Endothelial cell of umbilical vein (primary cell): ENCODE measurements around the gene ALOX5AP. TPM values are rescaled to one million over a fixed set of nuclear protein-coding genes. Genes with fewer than 3 reads are reported as not detected.

Experiments
- BruUV-seq: library from RNA; stranded (reverse); fragments of 400-500 nt; replicated peaks from 2 replicates; lab custom pipeline; 2021; lab: Mats Ljungman, UMichigan
- CTCF ChIA-PET: fragments of 300-600, 350-600 bp; sonication (Branson Sonifier 250); formaldehyde crosslinking; loops from one replicate; lab custom pipeline; 2021; ENCODE audit warnings: antibody characterized with exemption, inconsistent platforms; lab: Charles Lee
- POLR2A ChIA-PET: fragments of 300-600, 350-600 bp; sonication (Branson Sonifier 250); formaldehyde crosslinking; loops from one replicate; lab custom pipeline; 2021; ENCODE audit warnings: antibody characterized with exemption, inconsistent platforms; lab: Charles Lee
- DNase-seq: peaks from one replicate; pipeline ENCODE4 v3.0.0-alpha.2; 2011; ENCODE audit warnings: low read depth, low spot score
- FAIRE-seq: peaks from 2 replicates; lab custom pipeline; 2011; peaks lifted over from hg19 to GRCh38; lab: Jason Lieb, UNC
- H2AFZ ChIP-seq: 2 replicates; pipeline ENCODE4 v1.6.0; 2012; ENCODE audit warnings: low read depth, low read length, control low read depth, inconsistent platforms
- H3K27ac ChIP-seq: 2 replicates; pipeline ENCODE4 v1.5.1; 2011; ENCODE audit warnings: low read depth, mild to moderate bottlenecking, control low read depth, low read length, moderate library complexity; ENCODE audit not compliant: insufficient read depth
- H3K27me3 ChIP-seq, 2 experiments: 2 replicates each; pipeline versions ENCODE4 v1.6.0 to v1.6.1; 2011; ENCODE audit warnings: low read length in 2 of 2, mixed read lengths in 1 of 2; ENCODE audit not compliant: control insufficient read depth in 2 of 2, insufficient read depth in 2 of 2
- H3K36me3 ChIP-seq, 2 experiments: 2 replicates in 1 of 2; 3 replicates in 1 of 2; pipeline ENCODE4 v1.5.1; 2011; ENCODE audit warnings: low read length in 2 of 2, mild to moderate bottlenecking in 1 of 2, moderate library complexity in 1 of 2; ENCODE audit not compliant: control insufficient read depth in 2 of 2, insufficient read depth in 2 of 2; ENCODE audit errors: extremely low read depth in 1 of 2
- H3K4me1 ChIP-seq: 3 replicates; pipeline ENCODE4 v1.5.1; 2011; ENCODE audit warnings: mild to moderate bottlenecking, low read length; ENCODE audit not compliant: control insufficient read depth, insufficient read depth; ENCODE audit errors: extremely low read depth
- H3K4me2 ChIP-seq: 2 replicates; pipeline ENCODE4 v1.6.1; 2011; ENCODE audit warnings: low read length, control low read depth, mixed read lengths; ENCODE audit not compliant: insufficient read depth
- H3K4me3 ChIP-seq, 3 experiments: fragments of 200-600 bp in 1 of 3; sonication (generic), shearing (Covaris generic) in 1 of 3; replicated peaks in 1 of 3; 2 replicates each; pipeline ENCODE4 v1.5.1; 2011 to 2016; ENCODE audit warnings: control low read depth in 3 of 3, low read length in 3 of 3, mild to moderate bottlenecking in 2 of 3, inconsistent platforms in 1 of 3, low read depth in 1 of 3, moderate library complexity in 1 of 3; ENCODE audit not compliant: insufficient read depth in 1 of 3
- H3K79me2 ChIP-seq: 2 replicates; pipeline ENCODE4 v1.6.0; 2012; ENCODE audit warnings: low read length, inconsistent platforms; ENCODE audit not compliant: control insufficient read depth, insufficient read depth
- H3K9ac ChIP-seq: replicated peaks from 2 replicates; pipeline ENCODE3; 2011; ENCODE audit warnings: low read length, control low read depth; ENCODE audit not compliant: insufficient read depth; ENCODE audit errors: extremely low read depth
- H3K9me1 ChIP-seq: replicated peaks from 3 replicates; pipeline ENCODE4 v1.6.0; 2011; ENCODE audit warnings: mild to moderate bottlenecking, low read length; ENCODE audit not compliant: control insufficient read depth, insufficient read depth; ENCODE audit errors: extremely low read depth
- H3K9me3 ChIP-seq: replicated peaks from 2 replicates; pipeline ENCODE4 v1.5.1; 2012; ENCODE audit warnings: low read length, inconsistent platforms; ENCODE audit not compliant: control insufficient read depth, insufficient read depth
- H4K20me1 ChIP-seq: replicated peaks from 2 replicates; pipeline ENCODE3; 2011; ENCODE audit warnings: mild to moderate bottlenecking, low read length; ENCODE audit not compliant: control insufficient read depth, insufficient read depth; ENCODE audit errors: extremely low read depth
- GATA2 ChIP-seq: IDR thresholded peaks from 2 replicates; pipeline ENCODE4 v1.7.0; 2011; ENCODE audit warnings: low read depth, mild to moderate bottlenecking, moderate library complexity, mixed read lengths, low read length; ENCODE audit not compliant: insufficient read length, insufficient read depth
- JUN ChIP-seq: IDR thresholded peaks from 2 replicates; pipeline ENCODE4 v1.6.1; 2011; ENCODE audit warnings: borderline replicate concordance, low read depth; ENCODE audit not compliant: insufficient read length, insufficient read depth
- POLR2A ChIP-seq: IDR thresholded peaks from 2 replicates; pipeline ENCODE4 v1.6.1; 2012; ENCODE audit warnings: low read depth, mild to moderate bottlenecking, control low read depth, low read length
- dilution Hi-C: fragments of 300-500 bp; cut with MboI; formaldehyde crosslinking; loops from one replicate; pipeline ENCODE4 v1.15.0; 2019; ENCODE audit warnings: low sequenced_read_pairs; ENCODE audit not compliant: extremely low pct_ligation_motif_present
- intact Hi-C: fragments of 100-400 bp; cut with micrococcal nuclease; formaldehyde crosslinking; loops from one replicate; pipeline ENCODE4 v1.10.0; 2022
- polyA plus RNA-seq, 4 experiments: library from polyadenylated mRNA; depleted of rRNA in 3 of 4; stranded (reverse) in 3 of 4; unstranded in 1 of 4; fragments of >200 nt; gene quantifications; 2 replicates each; pipeline versions ENCODE4 v1.2.1 to v1.2.3, GENCODE V29; 2011 to 2012; ENCODE audit warnings: missing spikeins in 1 of 4
- total RNA-seq: library from RNA; stranded (reverse); gene quantifications from 2 replicates; pipeline ENCODE4 v1.2.3, GENCODE V29; 2021
- TF ChIP-seq, protein P1 (sequence below): IDR thresholded peaks from 2 replicates; pipeline ENCODE4 v1.6.1; 2011; ENCODE audit not compliant: insufficient read depth, insufficient read length

Gene ALOX5AP
- total and polyA plus RNA-seq, 2 donors (not counting 3 experiments of a cell fraction or from before 2014, with no cell fraction given), result 1.8 TPM; not detected in 1

DNA sequence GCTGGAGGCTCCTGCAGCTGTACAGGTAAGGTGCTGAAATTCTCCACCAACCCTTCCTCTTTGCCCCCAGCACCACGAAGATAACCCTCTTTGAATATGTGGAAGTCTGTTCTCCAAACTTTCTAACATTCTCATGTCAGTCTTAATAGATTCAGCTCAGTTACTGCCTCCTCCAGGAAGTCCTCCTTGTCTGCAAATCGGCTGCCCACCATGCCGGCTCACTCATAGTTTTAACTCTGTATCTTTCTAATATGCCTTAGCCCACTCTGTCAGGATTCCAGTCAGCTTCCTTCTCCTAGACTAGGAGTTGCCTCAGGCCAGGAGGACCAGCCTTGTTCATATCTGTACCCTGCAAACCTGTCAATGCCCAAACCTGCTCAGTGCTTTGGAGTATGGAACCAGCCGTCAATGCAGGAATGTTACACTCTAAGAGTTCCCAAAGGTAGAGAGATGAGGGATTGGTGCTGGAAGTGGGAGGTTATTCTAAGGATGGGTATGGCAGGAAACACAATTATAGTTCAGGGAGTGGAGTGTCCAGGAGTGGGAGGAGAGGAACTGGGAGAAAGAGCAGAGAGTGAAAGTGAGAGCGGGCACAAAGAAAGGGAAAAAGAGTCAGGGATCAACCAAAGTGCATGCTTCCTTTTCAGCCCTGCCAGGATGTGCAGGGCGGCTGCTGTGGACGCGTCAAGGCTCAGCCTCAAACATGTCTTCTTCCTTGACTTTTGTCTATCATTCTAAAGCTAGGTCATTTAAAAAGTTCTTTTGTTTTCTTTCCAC, 38.0 kb upstream of the ALOX5AP start:
- H3K36me3 ChIP-seq, result no peaks in the 10 kb centered on the region
- TF ChIP-seq, protein P1, sequence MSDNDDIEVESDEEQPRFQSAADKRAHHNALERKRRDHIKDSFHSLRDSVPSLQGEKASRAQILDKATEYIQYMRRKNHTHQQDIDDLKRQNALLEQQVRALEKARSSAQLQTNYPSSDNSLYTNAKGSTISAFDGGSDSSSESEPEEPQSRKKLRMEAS, result no peak
- TF ChIP-seq POLR2A, result peak; percentile 24
- peak overlapping the region; percentile 60 for H3K27ac ChIP-seq
- CTCF ChIA-PET, result interaction anchor here (1.1 to 1.4 kb wide), 3 partner anchors 13 to 95 kb away, joined by 3 to 7 read pairs (median 4); no protein-coding TSS in a partner anchor
- peak overlapping the region; percentile 56 for H3K9ac ChIP-seq
- no peaks in the 10 kb centered on the region for H3K9me3 ChIP-seq
- H3K79me2 ChIP-seq, result no peaks in the 10 kb centered on the region
- dilution Hi-C loops (loop anchor here (25.0 kb wide), 1 partner anchor 90 kb away; no protein-coding TSS in a partner anchor), intact Hi-C loops (loop anchor here (1.0 kb wide), 1 partner anchor 43 kb away; no protein-coding TSS in a partner anchor)
- DNase-seq (peak; percentile 69), FAIRE-seq (peak; percentile 86)
- H2AFZ ChIP-seq, result peak overlapping the region; percentile 98
- H3K9me1 ChIP-seq, result no peaks in the 10 kb centered on the region
- peak overlapping the region in 2 of 3 experiments; percentile 10 to 37 for H3K4me3 ChIP-seq
- no TSS peak for BruUV-seq
- H3K4me2 ChIP-seq, result peak overlapping the region; percentile 96
- H3K4me1 ChIP-seq, result peaks cover 28% of the 10 kb centered on the region
- H3K27me3 ChIP-seq, result no peaks in the 10 kb centered on the region
- no peaks in the 10 kb centered on the region for H4K20me1 ChIP-seq
- POLR2A ChIA-PET, result no interaction called here

DNA sequence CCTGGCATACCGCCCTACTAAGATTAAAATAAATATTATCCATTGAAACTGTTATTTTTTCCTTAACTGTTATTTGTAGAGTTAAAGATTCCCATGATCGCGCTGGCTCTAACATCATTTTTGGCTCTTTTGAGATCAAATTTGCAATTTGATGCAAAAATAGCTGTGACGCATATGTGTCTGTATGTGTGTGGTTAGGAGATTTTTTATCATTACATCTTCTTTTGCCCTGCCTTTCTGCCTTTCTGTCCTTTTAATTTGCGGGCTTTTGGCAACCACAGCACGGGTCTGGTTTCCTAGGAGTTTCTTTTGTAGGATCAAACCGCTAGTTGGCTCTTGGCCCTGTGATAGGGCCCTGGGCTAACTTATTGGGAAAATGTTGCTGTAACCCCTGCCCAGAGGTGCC, 37.3 kb upstream of the ALOX5AP start:
- H3K4me1 ChIP-seq, result peaks cover 28% of the 10 kb centered on the region
- peak overlapping the region in 1 of 3 experiments; percentile 37 for H3K4me3 ChIP-seq
- CTCF ChIA-PET, result interaction anchor here (1.2 kb wide), 1 partner anchor 94 kb away, joined by 3 read pairs; no protein-coding TSS in a partner anchor
- no peaks in the 10 kb centered on the region for H3K9me1 ChIP-seq
- peak overlapping the region; percentile 60 for H3K27ac ChIP-seq
- H3K4me2 ChIP-seq, result peak overlapping the region; percentile 96
- H3K36me3 ChIP-seq, result no peaks in the 10 kb centered on the region
- no peaks in the 10 kb centered on the region for H3K9me3 ChIP-seq
- no peaks in the 10 kb centered on the region for H3K27me3 ChIP-seq
- FAIRE-seq, result no peak
- TF ChIP-seq POLR2A (no peak), GATA2 (no peak), JUN (no peak)
- no peaks in the 10 kb centered on the region for H4K20me1 ChIP-seq
- intact Hi-C loops, result loop anchor here (1.0 kb wide), 1 partner anchor 42 kb away; no protein-coding TSS in a partner anchor
- H3K9ac ChIP-seq, result peak overlapping the region; percentile 56
- POLR2A ChIA-PET, result no interaction called here
- no peaks in the 10 kb centered on the region for H3K79me2 ChIP-seq
- peak overlapping the region; percentile 98 for H2AFZ ChIP-seq
- dilution Hi-C loops, result loop anchor here (25.0 kb wide), 1 partner anchor 89 kb away; no protein-coding TSS in a partner anchor
- no TSS peak for BruUV-seq
- DNase-seq, result no peak
